ENCODE results near the gene BAIAP3.

BAIAP3 gene

DNA sequence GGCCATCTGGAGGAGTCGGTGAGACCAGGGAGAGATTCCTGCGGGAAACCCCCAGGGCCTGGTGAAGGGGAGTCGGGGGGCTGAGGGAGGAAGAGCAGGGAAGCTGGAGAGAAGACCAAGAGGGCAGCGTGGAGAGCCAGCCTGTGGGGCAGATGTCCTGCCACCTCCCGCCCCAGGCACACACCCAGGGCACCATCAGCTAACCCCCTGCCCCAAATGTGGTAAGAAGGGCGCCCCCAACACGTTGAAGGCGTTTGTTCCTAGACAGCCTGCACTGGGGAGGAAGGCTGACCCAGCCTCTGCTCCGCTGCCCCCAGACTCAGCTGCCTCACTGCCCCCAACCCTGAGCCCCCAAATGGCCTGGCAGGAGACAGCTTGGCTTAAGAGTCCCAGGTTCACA is 1.3 kb downstream of the BAIAP3 start:
- no peak for DNase-seq (ENCODE audit: low spot score)

DNA sequence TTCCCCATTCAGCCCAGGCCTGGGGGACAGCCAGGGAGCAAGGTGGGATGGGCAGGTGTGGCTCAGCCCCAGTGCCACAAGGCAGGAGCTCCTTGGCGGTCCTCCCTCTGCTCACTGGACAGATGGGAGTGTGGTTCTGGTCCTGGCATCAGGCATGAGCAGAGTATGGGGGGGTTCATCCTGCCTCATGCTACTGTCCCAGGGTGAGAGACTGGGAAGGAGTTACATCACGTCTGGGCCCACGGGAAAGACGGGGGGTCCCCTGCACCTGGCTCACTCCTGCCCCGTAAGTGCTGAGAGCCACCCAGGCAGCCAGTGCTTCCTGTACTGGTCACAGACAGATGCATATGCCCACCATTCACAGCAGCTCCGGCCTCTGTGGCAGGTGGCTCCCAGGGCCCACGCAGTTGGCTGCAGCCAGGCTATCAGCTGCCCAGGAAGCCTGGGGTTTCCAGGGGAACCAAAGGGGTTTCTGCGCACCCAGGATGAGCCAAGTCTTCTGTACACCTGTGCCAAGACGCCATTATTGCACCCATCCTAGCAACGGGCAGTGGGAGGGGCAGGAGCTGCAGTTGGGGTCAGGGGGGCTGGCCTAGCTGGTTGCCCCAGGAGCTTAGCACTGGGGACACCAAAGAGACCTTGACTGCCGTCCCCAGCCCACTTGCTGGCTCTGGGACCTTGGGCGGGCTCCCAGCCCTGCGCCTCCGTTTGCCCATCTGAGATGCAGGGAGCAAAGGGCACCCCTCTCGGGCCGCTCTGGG is 1.9 kb downstream of the BAIAP3 start:
- peak; percentile 19 for DNase-seq (ENCODE audit: low spot score)

DNA sequence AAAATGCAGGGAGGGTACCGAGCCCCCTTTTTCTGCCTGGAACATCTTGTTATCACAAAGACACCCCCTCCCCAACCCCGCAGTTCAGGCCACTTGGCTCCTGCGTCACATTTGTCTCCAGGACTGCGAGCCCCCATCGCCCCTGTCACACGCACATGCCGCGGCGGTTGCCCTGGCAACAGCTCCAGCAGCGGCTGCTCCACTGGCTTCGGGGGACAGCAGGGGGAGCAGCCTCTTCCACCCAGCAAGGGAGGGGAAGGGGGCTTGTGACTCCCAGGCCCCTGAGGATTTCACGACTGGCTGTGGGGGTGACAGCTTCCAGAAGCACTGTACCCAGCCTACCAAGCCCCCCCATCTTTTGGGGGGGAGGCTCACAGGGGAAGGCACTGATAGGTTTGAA is 2.6 kb downstream of the BAIAP3 start:
- DNase-seq (ENCODE audit: low spot score): no peak

DNA sequence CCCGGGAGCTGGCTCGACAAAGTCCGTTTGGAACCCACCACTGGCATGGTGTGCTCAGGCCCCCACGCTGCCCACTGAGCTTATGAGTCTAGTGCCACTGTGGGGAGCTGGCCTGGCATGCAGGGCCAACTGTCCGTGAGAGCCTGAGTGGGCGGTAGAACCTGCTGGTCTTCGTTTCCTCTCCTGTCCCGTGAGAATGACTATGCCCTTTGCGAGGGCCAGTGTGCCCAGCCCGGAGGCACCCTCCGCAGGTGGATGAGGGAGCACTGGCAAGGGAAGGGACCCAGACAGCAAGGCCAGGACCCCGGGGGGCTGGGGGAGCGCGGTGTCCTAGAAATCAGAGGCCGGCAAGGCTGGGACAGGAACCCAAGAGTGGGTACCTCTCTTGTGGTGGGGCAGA is 3.2 kb downstream of the BAIAP3 start:
- DNase-seq (ENCODE audit: low spot score): no peak

DNA sequence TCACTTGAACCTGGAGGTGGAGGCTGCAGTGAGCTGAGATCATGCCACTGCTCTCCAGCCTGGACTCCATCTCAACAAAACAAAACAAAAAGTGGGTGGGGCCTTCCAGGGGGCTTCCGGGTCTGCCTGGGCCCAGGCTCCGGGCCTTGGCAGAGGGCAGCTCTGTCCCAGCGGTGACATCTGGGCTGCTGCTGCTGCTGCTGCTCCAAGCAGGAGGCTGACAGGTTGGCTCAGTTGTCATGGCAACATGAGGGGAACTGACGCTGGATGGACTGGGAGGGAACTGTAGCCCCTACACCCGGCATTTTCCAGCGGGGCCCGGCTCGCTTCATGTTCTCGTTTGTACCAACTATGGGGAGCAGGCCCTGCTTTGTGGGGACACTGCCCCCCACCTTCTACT is 4.0 kb downstream of the BAIAP3 start:
- no peak for DNase-seq (ENCODE audit: low spot score)

DNA sequence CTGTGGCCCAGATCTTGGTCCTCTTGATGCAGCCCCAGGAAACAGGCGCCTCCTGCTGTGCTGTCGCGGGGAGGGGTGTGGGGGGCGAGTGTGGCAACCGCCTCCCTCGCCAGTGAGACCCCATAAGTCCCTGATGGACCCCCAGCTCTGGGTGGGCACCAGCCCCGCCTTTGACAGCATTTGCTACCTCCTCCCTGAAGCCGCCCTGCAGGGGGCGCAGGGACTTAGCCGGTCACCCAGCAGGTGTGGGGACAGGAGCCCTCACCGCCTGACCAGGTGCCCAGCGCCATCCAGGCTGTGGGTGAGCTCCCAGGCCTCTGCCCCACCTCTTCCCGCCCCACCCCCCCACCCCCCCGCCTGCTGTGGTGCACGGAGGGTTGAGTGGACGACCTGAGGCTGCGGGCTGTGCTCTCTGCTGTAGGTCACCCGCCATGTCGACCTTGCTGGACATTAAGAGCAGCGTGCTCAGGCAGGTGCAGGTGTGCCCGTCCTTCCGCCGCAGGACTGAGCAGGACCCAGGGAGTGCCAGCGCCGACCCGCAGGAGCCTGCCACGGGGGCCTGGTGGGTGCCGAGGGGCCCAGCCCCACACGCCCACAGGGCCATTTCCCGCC is 4.8 kb downstream of the BAIAP3 start:
- DNase-seq (ENCODE audit: low spot score): no peak

DNA sequence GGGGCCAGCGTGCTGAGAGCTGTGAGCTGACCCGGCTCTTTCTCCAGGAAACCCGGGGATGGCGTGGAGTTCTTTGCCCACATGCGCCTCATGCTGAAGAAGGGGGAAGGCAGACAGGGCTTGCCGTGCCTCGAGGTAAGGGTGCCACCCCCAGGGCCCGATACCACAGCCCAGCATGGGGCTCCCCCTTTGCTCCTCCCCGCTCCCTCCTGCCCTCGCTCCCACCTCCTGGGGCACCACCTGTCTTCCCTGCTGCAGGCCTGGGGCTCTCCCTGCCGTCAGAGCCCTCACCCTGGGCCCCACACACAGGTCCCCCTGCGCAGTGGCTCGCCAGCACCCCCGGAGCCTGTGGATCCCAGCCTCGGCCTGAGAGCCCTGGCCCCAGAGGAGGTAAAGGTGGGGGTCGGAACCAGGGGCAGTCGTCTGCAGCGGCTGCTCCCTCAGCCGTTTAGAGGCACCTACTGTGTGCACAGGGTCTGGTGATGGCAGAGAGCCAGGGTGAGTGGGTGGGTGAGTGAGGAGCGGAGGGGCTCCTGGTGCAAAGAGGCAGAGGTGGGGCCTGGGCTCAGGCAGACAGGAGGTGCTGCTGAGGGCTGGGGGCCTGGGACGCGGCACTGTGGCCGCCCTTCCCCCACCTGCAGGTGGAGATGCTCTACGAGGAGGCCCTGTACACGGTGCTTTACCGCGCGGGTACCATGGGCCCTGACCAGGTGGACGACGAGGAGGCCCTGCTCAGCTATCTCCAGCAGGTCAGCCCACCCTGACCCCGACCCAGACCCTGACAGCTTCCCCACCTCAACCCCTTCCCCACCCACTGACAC is 5.6 kb downstream of the BAIAP3 start:
- DNase-seq (ENCODE audit: low spot score): no peak

DNA sequence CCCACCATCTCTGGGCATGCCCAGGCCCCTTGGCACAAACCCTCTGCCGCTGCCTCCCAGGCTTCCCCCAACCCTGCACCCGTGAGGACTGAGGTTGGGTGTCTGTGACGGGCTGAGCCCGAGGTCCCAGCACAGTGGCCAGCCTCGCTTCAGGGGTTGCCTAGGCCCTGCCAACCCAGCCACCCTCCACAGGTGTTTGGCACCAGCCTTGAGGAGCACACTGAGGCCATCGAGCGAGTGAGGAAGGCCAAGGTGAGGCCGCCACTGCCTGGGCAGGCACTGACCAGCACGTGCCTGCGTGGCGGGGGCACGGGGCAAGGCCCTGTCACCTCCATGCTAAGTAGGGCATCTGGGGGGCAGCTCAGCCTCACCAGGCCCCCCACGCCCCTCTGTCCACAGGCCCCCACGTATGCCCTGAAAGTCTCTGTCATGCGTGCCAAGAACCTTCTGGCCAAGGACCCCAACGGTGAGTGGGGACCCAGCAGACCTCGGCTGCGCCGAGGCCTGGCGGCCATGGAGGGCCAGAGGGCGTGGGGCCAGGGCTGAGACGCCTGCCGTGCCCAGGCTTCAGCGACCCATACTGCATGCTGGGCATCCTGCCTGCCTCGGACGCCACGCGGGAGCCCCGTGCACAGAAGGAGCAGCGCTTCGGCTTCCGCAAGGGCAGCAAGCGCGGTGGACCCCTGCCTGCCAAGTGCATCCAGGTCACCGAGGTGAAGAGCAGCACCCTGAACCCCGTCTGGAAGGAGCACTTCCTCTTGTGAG is 7.5 kb downstream of the BAIAP3 start:
- no peak for DNase-seq (ENCODE audit: low spot score)

DNA sequence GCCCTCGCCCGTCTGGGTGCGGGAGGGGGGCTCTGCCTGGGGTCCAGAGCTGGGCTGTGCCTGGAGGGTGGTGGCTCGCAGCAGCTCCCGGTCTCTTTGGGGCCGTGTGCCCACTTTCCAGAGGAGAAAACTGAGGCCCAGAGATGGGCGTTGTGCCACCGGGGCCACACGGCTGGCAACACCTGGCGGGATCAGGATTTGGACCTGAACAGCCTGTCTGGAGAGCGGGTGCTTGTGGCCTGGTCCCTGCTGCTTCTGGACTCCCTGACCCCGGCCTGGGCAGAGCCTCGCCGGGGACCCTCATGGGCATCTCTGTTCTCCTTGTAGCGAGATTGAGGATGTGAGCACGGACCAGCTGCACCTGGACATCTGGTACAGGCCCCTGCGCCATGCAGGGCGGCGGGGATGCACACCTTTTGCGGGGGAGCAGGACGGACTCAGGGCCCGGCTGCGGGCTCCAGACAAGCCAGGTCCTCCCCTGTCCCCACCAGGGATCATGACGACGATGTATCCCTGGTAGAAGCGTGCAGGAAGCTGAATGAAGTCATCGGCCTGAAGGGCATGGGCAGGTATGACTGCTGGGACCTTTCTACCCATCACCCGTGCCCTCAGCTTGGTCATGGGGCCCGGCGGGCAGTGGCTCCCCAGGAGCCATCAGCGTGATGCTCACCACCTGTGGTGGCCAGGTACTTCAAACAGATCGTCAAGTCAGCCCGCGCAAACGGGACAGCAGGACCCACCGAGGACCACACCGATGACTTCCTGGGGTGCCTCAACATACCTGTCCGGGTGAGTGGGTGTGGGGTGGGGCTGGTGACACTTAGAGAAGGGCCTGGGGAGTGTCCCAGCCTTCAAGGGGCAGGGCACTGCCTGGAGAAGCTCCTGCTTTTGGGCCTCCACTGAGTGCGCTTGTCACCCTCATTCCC is 8.3 kb downstream of the BAIAP3 start:
- DNase-seq (ENCODE audit: low spot score): no peak

DNA sequence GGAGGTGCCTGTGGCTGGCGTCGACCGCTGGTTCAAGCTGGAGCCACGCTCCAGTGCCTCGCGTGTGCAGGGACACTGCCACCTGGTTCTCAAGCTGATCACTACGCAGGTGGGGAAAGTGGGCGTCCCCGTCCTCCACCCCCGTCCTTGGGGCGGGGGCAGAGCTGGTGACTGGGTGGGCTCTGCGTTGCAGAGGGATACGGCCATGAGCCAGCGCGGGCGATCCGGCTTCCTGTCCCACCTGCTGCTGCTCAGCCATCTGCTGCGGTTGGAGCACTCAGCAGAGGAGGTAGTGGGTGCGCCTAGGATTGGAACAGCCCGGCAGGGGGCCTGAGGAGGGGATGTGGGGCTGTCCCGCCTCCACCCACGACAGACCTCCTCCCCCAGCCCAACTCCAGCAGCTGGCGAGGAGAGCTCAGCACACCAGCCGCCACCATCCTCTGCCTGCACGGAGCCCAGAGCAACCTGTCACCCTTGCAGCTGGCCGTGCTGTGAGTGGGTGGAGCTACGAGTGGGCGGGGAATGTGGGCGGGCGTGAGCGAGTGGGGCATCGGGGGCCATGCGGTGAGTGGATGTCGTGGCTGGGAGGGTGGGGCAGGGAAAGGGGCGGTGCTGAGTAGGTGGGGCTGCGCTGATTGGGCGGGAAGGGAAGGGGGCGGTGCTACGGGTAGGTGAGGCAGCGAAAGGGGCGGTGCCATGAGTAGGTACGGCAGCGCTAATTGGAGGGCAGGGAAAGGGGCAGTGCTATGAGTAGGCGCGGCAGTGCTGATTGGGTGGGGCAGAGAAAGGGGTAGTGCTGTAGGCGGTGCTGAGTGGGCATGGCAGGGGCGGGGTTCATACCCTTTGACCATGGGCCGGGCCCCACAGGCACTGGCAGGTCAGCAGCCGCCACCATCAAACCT is 9.3 kb downstream of the BAIAP3 start:
- peak; percentile 83 for DNase-seq (ENCODE audit: low spot score)

DNA sequence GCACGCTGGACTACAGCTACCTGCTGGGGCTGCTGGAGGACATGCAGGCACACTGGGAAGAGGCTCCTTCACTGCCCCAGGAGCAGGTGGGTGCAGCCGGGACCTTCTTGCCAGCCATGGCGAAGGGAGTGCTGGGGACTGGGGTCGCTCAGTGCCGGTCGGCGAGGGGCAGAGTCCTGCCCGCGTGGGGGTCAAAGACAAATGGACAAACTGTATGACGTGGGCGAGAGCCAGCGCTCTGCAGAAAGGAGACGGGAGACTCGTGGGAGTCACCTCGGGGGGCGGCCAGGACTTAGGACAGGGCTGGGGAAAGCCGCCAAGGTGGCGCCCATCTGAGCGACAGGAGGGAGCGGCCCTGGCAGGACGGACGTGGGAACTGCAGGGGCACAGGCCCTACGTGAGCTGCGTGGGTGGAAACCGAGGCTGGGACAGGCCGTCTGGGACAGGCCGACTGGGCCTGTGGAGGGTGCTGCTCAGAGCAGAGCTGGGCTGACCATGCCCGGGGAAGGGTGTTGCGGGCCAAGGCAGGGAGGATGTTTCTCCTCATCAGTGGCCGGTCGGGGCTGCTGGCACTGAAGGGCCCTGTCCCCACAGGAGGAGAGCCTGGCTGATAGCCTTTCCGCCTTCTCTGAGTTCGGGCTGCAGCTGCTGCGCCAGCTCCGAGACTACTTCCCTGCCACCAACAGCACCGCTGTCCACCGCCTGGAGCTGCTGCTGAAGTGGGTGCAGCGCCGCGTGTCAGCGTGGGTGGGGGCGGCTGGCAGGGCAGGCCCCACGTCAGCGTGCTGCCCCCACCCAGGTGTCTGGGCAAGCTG is 10.2 kb downstream of the BAIAP3 start:
- DNase-seq (ENCODE audit: low spot score): no peak

DNA sequence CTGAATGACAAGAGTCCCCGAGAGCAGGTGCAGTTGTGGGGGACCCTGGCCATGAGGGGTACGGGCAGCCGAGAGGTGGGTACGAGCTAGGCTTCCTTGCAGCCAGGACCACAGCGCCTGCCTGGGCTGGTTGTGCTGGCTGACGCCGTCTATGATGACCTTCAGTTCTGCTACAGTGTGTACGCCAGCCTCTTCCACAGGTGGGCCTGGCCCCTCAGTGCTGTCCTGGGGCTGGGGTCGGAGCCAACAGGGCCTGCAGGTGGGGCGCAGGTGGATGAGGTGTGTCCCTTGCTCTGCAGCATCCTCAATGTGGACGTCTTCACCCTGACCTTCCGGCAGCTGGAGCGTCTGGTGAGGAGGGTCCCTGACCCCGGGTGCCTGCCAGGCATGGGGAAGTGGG is 11.1 kb downstream of the BAIAP3 start:
- DNase-seq (ENCODE audit: low spot score): no peak

DNA sequence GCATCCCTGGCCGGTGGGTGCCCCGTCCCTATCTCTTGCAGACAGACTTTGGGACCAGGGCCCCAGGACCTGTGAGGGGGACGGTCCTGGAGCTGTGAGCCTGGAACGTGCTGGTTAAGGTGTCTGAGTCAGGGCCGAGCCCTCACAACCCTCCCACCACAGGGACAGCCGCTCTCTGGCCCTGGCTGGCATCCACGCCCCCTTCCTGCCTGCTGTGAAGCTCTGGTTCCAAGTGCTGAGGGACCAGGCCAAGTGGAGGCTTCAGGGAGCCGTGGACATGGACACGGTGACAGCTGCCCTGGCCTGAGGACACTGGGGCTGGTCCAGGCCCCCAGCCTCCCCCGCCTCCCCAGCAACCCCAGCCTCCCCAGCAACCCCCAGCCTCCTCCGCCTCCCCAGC is 11.6 kb downstream of the BAIAP3 start:
- no peak for DNase-seq (ENCODE audit: low spot score)

DNA sequence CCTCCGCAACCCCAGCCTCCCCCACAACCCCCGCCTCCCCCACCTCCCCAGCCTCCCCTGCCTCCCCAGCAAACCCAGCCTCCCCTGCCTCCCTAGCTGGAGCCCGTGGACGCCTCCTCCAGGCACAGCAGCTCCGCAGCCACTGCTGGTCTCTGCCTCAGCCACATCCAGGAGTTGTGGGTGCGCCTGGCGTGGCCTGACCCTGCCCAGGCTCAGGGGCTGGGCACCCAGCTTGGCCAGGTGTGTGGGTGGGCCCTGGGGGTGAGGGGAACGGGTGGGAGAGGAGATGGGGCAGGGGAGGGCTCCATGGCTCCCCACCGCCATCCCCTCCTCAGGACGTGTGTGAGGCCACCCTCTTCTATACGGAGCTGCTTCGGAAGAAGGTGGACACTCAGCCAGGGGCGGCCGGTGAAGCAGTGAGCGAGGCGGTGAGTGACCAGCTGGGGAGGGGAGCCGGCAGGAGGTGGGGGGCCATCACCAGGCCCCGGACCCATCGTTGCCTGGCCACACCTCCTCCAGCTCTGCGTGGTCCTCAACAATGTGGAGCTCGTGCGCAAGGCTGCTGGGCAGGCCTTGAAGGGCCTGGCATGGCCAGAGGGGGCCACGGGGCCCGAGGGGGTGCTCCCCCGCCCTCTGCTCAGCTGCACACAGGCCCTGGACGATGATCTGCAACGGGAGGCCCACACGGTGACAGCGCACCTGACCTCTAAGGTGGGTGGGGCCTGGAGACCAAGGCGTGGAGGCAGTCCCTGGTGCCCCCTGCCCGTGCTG is 12.4 kb downstream of the BAIAP3 start:
- no peak for DNase-seq (ENCODE audit: low spot score)

DNA sequence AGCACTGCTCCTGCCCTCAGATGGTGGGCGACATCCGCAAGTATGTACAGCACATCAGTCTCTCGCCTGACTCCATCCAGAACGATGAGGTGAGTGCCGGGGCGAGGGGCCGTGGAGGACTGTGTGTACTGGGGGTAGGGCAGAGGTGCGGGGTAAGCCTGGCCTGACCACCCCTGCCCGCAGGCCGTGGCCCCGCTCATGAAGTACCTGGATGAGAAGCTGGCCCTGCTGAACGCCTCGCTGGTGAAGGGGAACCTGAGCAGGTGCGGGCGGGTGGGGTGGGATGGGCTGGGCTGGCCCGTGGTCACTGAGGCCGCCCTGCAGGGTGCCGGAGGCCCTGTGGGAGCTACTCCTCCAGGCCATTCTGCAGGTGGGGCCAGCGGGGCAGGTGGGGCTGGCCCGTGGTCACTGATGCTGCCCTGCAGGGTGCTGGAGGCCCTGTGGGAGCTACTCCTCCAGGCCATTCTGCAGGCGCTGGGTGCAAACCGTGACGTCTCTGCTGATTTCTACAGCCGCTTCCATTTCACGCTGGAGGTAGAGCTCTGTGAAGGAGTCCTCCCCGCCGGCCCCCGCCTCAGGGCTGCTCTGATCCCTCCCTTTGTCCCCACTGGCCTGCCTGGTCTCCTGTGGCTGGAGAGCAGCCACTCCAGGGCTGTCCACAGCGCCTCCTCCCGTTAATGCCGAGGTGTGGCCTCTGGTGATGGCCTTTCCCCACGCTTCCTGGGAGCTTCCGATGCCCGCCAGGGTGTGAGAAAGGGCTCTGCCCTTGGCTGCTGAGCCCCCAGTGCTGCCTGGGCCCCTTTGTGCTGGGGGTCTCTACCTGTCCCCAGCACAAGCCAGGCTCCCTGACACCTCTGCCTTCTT is 13.2 kb downstream of the BAIAP3 start:
- no peak for DNase-seq (ENCODE audit: low spot score)

DNA sequence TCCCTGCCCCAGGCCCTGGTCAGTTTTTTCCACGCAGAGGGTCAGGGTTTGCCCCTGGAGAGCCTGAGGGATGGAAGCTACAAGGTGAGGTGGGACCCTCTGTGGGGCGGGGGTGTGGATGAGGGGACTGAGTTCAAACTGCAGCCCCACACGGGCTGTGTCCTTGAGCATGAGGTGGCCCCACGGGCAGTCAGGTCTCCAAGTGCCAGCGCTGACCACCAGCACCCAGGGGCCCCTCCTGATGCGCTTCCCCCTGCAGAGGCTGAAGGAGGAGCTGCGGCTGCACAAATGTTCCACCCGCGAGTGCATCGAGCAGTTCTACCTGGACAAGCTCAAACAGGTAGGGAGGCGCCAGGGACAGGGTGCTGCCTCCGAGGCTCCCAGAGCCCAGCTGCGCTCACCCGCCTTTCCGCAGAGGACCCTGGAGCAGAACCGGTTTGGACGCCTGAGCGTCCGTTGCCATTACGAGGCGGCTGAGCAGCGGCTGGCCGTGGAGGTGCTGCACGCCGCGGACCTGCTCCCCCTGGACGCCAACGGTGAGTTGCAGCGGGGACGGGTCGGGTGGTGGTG is 13.9 kb downstream of the BAIAP3 start:
- no peak for DNase-seq (ENCODE audit: low spot score)

DNA sequence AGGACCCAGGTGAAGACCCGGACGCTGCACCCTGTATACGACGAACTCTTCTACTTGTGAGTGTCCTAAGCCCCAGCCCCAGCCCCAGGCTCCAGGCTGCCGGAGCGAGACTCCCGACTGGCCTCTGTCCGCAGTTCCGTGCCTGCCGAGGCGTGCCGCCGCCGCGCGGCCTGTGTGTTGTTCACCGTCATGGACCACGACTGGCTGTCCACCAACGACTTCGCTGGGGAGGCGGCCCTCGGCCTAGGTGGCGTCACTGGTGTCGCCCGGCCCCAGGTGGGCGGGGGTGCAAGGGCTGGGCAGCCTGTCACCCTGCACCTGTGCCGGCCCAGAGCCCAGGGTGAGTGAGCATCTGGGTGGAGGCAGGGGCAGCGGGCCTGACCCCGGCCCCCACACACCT is 14.5 kb downstream of the BAIAP3 start:
- DNase-seq (ENCODE audit: low spot score): no peak

Measured in globus pallidus (tissue), 1 donor.